HG03565 (cell line): ENCODE results near the gene KLRC2.
A peak's percentile ranks its signal among the peaks of the same experiment; 100 is the strongest.
"Not testable (repeated sequence)": the region's sequence is repeated elsewhere in the genome, so short reads cannot be mapped to it uniquely, and the experiment has no call there.

Experiments used
- ATAC-seq: cut with Tn5 transposase; IDR thresholded peaks from one replicate; pipeline ENCODE4 v1.9.1; 2021; ENCODE audit warnings: mild to moderate bottlenecking, moderate library complexity; ENCODE audit not compliant: unreplicated experiment

KLRC2 gene

DNA sequence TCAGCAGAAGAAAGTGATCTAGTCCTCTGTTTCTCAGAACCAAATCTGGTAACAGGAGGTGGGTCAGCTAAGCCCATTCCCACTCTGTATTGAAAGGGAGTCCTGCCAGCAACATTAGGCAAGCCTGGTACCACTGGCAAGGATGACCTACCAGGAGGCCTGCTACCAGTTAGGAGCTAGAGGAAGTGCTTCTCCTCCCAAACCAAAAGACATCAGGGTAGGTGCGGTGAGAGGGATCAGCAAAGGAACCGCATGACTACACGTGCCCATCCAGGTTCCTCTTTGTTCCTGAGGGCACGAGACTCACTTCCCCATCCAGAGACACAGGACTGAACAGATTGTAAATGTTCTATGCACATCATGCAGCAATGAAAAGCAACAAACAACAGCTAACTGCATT is 29.1 kb downstream of the KLRC2 start:
- no peak for ATAC-seq

DNA sequence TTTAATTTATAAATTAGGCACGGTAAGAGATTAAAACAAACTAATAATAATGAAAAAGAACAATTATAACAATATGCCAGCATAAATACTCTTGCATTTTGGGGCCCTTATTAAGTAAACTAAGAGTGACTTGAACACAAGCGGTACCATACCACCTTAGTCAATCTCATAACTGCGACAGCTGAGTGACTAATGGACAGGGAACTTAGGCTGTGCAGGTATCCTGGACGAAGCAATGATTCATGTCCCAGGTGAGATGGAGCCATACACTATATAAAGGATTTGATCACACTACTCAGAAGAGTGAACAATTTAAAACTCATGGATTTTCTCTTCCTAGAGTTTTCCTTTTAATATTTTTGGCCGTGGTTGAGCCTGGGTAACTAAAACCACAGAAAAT is 30.5 kb downstream of the KLRC2 start:
- ATAC-seq = no peak

DNA sequence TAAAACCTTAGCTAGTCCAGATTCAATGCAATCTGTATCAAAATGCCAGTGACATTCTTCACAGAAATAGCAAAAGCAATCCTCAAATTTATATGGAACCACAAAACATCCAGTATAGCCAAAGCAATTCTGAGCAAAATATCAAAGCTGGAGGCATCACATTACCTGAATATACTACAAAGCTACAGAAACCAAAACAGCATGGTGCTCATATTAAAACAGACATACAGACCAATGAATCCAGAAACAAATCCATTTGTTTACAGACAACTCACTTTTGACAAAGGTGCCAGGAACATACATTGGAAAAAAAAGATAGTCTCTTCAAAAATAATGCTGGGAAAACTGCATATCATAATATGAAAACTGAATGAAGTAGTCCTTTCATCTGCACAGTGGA is 31.0 kb downstream of the KLRC2 start:
- no peak for ATAC-seq

DNA sequence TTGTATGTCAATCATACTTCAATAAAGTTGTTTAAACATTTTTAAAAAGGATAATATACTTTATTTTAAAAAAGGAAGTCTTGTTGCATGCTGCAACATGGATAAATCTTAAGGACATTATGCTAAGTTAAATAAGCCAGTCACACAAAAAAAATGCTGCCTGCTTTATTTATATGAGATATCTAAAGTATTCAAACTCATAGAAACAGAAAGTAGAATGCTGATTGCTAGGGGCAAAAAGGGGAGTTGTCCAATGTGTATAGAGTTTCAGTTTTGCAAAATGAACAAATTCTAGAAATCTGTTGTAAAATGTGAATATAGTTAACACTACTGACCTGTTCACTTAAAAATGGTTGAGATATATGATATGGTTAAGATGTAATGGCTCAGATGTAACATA is 35.0 kb downstream of the KLRC2 start:
- no peak for ATAC-seq

DNA sequence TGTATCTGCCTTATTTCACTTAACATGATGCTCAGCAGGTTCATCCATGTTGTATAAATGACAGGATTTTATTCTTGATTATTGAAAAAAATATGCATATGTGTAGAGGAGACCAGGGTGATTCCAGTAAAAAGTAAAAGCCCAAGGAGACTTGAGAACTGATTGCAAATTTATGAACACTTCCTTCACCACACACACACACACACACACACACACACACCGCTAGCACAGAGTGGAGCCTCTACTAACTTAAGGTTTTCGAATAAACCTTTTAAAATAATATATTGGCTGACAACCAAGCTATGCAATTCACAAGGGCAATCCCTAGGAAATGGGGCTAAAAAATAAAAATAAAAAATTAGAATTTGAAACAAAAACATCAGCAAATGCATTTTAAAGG is 37.6 kb downstream of the KLRC2 start:
- no peak for ATAC-seq

DNA sequence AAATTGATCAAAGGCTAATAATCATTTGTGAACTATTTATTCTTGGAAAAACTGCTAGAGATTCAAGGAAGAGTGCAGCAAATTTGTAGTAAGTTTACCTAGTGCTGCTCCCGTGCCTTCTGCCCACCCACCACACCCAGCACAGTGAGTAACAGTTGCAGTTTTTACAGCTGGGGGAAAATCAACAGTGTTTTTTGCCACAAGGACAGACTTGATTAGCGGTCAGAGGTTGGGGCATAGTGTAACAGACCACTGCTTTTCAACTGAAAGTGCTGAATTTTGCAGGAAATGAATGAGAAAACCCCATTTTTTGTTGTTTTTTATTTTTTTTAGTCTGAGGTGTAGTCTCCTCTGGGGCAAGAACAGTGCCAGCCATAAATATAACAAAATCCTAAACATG is 38.5 kb downstream of the KLRC2 start:
- ATAC-seq = no peak

DNA sequence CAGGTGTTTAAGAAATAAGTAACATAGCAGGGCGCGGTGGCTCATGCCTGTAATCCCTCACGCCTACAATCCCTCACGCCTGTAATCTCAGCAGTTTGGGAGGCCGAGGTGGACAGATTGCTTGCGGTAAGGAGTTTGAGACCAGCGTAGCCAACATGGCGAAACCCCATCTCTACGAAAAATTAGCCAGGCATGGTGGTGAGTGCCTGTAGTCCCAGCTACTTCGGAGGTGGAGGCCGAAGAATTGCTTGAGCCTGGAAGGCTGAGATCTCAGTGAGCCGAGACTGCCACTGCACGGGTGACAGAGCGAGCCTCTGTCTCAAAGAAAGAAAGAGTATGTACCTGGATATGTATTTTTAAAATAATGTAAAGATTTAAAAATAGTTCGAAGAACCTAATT is 39.6 kb downstream of the KLRC2 start:
- not testable (repeated sequence) for ATAC-seq

DNA sequence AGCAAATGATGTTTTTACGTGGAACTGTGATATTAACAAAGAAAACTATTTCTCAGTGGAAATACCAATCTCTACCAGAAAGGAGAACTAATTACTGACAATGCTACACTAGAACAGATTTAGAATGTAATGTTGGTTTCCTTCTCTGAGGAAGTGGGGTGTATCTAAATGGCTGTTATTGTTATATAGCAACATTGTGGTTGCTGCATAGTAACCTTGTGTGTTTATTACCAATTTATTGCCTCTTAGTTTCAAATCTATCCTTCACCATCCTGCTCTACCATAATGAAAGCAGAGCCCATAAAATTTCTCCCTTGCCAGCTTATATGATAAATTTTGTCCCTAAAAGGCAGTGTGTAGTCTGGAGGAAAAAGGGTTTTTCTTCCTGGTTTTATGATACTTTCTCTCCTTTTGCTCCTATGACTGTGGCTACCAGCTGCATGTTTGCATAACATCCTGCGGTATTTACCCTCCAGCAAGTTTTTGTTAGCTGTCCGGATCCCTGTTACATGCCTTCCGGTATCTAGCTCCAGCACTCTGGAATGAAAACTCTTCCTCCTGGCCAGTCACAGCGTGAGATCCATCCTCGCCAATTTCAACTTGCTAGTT is 40.3 kb downstream of the KLRC2 start:
- ATAC-seq = peak; percentile 74

DNA sequence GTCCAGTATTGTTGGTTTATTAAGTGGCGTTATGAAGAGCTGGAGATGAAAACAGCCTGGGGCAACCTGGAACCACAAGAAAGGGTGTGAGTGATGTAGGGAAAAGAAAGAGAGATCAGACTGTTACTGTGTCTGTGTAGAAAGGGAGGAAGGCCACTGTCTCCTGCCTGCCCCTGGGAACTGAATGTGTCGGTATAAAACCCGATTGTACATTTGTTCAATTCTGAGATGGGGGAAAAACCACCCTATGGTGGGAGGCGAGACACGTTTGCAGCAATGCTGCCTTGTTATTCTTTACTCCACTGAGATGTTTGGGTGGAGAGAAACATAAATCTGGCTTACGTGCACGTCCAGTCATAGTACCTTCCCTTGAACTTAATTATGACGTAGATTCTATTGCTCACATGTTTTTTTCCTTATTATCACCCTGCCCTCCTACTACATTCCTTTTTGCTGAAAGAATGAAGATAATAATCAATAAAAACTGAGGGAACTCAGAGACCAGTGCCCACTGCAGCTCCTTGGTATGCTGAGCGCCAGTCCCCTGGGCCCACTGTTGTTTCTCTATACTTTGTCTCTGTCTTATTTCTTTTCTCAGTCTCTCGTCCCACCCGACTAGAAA is 41.2 kb downstream of the KLRC2 start:
- ATAC-seq = not testable (repeated sequence)

DNA sequence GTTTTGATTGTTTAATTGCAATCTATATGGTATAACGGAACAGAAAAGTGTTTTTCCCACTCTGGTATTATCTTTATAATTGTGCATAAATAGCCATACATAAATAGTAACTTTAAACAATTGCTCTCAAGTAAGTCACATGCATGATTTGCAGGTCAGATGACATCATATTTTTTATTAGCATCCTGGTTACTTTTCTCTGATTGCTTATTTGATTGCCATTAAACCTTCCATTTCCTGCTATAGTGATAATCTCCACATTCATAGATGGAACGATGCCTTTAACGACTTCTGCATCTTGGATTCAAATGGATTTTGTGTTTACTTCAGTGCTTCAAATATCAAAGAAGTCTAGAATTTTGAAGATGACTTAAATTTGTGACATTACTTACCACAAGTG is 42.5 kb downstream of the KLRC2 start:
- ATAC-seq = no peak

DNA sequence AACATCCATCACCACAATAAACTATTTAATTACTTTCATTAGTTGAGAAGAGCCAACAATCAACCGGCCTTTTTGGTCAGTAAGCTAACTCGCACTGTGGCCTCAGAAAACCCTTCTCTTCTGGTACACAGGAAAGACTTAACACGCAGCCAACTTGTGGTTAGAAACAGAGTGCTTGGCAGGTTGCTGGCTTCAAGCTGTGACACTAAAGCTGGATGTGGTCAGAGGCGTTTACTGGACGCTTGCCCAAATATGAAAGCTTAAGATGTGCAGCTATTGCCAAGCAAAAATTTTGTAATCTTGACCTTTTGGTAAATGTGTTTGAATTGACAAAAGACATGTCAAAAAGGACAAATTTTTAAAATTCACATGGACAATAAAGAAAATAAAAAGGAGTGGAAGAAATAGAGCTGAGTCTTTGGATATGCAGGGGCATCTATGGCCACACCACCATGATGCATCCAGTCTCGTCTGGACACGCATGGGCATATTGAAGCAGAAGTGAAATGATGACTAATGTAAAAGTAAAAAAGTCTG is 43.3 kb downstream of the KLRC2 start:
- peak; percentile 58 for ATAC-seq

DNA sequence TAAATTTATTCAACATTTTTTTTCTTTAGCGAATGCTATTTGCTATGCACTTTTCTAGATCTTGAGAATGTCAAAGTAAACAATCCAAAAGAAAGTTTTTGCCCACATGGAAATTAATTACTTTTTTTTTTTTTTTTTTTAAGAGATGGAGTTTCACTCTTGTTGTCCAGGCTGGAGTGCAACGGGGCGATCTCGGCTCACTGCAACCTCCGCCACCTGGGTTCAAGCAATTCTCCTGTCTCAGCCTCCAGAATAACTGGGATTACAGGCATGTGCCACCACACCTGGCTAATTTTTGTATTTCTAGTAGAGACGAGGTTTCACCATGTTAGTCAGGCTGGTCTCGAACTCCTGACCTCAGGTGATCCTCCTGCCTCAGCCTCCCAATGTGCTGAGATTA is 44.8 kb downstream of the KLRC2 start:
- not testable (repeated sequence) for ATAC-seq

DNA sequence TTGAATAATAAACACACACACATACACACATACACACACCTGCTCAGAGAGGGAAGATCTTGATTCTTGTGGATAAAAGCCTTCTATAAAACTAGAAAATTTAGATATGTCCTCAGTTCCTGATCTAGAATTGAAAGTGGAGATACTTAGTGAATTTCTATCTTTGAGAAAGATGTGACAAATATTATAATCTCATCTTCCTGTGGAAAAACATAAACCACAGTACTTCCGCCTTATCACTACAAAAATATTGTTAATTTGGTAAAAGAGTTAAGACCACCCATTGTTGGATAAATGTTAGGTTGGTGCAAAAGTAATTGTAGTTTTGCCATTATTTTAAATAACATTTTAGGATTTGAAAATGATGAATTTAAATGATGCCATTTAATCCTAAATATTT is 45.9 kb downstream of the KLRC2 start, which contains the start of gene KLRK1:
Gene KLRK1, minus strand, starts transcription at position 138 of the 400 bp plus-strand sequence. CDS start 1,231 bp downstream, outside the sequence.
- ATAC-seq = no peak

DNA sequence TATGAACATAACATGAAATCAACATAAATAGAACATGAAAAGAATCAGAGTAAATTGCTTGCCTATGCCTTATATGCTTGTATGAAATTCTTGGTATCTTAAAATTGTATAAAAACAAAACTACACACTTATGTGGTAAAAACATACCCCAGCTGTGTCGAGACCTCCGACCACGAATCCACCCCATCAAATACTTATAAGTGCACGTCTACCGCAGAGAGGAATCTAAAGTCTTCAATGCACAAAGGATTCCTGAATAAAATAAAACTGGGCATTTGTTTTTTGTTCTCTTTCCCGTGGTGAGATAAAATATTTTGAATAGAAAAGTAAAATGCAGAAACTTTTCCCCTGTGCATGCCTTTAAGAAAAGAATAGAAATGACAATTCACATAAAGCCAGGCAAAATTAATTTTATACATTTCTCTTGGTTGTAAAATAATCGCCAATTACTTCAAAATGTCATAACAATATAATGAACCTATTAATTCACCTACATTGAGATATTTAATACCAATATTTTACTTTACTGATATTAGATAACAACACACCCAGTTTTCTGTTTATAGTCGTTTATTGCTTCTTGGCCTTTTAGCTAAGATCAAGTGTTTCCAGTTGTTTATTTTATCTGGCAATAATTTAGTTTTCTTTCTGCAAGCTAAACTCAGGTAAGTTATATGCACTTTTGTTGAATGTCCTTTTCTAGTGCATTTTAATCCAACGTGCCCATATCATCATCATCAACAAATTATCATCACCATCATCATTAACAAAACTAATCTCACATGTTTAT is 47.0 kb downstream of the KLRC2 start:
- no peak for ATAC-seq

DNA sequence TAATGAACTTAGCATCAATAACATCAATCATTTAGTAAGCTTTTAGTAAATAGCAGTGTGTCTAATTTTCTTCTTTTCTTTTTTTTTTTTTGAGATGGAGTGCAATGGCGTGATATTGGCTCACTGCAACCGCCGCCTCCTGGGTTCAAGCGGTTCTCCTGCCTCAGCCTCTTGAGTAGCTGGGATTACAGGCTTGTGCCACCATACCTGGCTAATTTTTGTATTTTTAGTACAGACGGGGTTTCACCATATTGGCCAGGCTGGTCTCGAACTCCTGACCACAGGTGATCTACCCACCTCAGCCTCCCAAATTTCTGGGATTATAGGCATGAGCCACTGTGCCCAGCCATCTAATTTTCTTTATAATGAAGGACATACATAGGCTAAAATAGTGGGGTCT is 48.3 kb downstream of the KLRC2 start:
- ATAC-seq = not testable (repeated sequence)

DNA sequence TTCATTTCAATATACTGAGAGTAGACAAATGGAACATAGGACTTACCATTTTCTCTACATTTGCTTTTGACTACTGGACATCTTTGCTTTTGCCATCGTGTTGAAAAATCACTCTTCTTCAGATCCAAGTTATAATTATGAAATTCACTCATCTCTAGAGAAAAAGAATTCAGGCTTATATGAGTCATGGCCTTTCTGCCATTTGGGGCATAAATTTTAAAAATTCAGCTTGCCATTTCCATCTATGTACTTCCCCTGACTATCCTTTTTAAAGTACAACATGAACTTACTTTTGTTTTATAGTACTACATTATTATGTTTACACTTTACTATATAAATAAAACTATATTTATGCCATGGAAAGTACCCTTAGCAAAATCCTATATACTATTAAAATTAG is 49.0 kb downstream of the KLRC2 start:
- ATAC-seq = no peak

DNA sequence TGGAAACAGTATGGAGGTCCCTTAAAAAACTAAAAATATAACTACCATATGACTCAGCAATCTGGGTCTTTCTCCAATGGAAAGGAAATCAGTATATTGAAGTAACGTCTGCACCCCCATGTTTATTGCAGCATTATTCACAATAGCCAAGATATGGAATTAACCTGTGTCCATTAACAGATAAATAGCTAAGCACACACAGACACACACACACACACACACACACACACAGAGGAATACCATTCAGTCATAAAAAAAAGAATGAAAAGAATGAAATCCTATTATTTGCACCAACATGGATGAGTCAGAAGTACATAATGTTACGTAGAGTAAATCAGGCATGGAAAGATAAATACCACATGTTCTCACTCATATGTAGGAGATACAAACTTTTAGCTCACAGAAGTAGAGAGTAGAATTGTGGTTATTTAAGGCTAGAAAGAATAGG is 50.6 kb downstream of the KLRC2 start:
- ATAC-seq = no peak

DNA sequence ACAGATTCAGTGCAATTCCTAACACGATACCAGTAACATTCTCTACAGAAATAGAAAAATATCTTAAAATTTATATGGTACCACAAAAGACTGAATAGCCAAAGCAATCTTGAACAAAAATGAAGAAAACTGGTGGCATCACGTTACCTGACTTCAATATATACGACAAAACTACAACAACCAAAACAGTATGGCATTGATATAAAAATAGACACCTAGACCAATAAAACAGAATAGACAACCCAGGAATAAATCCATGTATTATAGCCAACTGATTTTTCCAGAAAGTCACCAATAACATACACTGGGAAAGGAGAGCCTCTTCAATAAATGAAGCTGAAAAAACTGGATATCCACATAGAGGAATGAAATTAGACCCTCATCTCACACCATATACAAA is 51.6 kb downstream of the KLRC2 start:
- ATAC-seq = no peak

DNA sequence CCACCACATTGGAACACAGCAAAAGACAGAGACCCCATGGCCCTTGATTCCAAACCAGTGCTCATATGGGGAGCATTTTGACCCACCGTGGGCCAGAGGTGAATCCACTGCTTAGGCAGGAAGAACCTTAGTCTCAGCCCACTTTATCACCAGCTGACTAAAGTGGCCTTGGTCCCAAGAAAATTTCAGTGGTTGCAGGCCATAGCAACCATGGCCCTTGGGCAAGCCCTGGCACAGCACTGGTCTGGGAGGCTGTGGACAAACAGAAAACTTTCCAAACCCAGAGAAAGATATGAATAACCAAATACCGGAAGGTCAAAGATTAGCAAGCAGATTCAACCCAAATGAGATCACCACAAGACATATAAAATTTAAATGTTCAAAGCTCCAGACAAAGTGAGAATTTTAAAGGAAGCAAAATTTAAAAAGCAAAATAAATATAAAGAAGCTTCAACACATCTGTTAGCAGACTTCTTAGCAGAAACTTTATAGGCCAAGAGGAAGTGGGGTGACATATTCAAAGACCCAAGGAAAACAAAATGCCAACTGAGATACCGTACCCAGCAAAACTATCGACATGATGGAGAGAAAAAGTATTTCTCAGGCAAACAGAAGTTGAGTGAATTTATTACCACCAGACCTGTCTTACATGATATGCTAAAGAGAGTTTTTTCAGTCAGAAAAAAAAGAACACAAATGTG is 53.7 kb downstream of the KLRC2 start:
- ATAC-seq = no peak
